BJ (cell line): ENCODE results near the gene NKAIN2. TPM values are rescaled to one million over a fixed set of nuclear protein-coding genes. Genes with fewer than 3 reads are reported as not detected.

Experiments
- CTCF ChIA-PET: fragments of 350-600 bp; formaldehyde crosslinking; extraction: SDS; loops from one replicate; lab custom pipeline; 2021; ENCODE audit warnings: antibody characterized with exemption, inconsistent platforms; lab: Yijun Ruan, JAX
- POLR2A ChIA-PET: fragments of 300-600 bp; sonication (Branson Sonifier 250); formaldehyde crosslinking; extraction: SDS; loops from one replicate; lab custom pipeline; 2021; ENCODE audit warnings: antibody characterized with exemption; lab: Charles Lee
- DNase-seq: peaks from one replicate; pipeline ENCODE4 v3.0.0-alpha.2; 2011; ENCODE audit warnings: low read depth
- H3K27me3 ChIP-seq: 2 replicates; pipeline ENCODE4 v1.6.0; 2011; ENCODE audit warnings: low read length; ENCODE audit not compliant: control insufficient read depth, insufficient read depth
- H3K36me3 ChIP-seq: 2 replicates; pipeline ENCODE4 v1.5.1; 2011; ENCODE audit warnings: low read length; ENCODE audit not compliant: control insufficient read depth, insufficient read depth
- H3K4me3 ChIP-seq: 2 replicates; pipeline ENCODE4 v1.5.1; 2011; ENCODE audit warnings: low read depth, mild to moderate bottlenecking, control low read depth, low read length
- CTCF ChIP-seq: IDR thresholded peaks from 2 replicates; pipeline ENCODE4 v1.5.1; 2011; ENCODE audit warnings: low read depth, mild to moderate bottlenecking, control low read depth, inconsistent platforms, low read length, moderate library complexity; ENCODE audit not compliant: insufficient read depth
- polyA plus RNA-seq: library from polyadenylated mRNA; depleted of rRNA; stranded (reverse); fragments of >200 nt; gene quantifications from 2 replicates; pipeline ENCODE4 v1.2.3, GENCODE V29; 2011

NKAIN2 gene
- polyA plus RNA-seq, 1 experiment = not detected

- no peak for TF ChIP-seq CTCF
- DNase-seq = no peak
- H3K27me3 ChIP-seq = no peaks in the 10 kb centered on the region
- ChIA-PET POLR2A (no interaction called here), CTCF (interaction anchor here (1.2 kb wide), 1 partner anchor 28 kb away, joined by 4 read pairs; no protein-coding TSS in a partner anchor)
- H3K4me3 ChIP-seq = no peak overlapping the region
- no peaks in the 10 kb centered on the region for H3K36me3 ChIP-seq
These were observed 26.5 kb downstream of the NKAIN2 start for GRCh38 chr6:123830120-123830519.

- Histone ChIP-seq H3K4me3 (no peak overlapping the region), H3K36me3 (no peaks in the 10 kb centered on the region), H3K27me3 (no peaks in the 10 kb centered on the region)
- ChIA-PET CTCF (no interaction called here), POLR2A (no interaction called here)
- TF ChIP-seq CTCF = no peak
- DNase-seq = no peak
These were observed 35.0 kb downstream of the NKAIN2 start for GRCh38 chr6:123838505-123839234.

- CTCF ChIA-PET = no interaction called here
These were observed 37.6 kb downstream of the NKAIN2 start for GRCh38 chr6:123841067-123841896.

GRCh38 chr6:123844011-123844410, 40.3 kb downstream of the NKAIN2 start:
- ChIA-PET CTCF (no interaction called here), POLR2A (no interaction called here)
- no peak for TF ChIP-seq CTCF
- no peak for DNase-seq
- no peaks in the 10 kb centered on the region for H3K36me3 ChIP-seq
- no peak overlapping the region for H3K4me3 ChIP-seq
- no peaks in the 10 kb centered on the region for H3K27me3 ChIP-seq

More at GRCh38 chr6:123841067-123841896, 37.6 kb downstream of the NKAIN2 start:
- no peak for DNase-seq
- TF ChIP-seq CTCF = no peak
- POLR2A ChIA-PET = no interaction called here
- Histone ChIP-seq H3K36me3 (no peaks in the 10 kb centered on the region), H3K27me3 (no peaks in the 10 kb centered on the region), H3K4me3 (no peak overlapping the region)

GRCh38 chr6:123848347-123848746, 44.7 kb downstream of the NKAIN2 start:
- no peak for TF ChIP-seq CTCF
- DNase-seq = no peak
- no peaks in the 10 kb centered on the region for H3K27me3 ChIP-seq
- CTCF ChIA-PET = no interaction called here
- POLR2A ChIA-PET = no interaction called here
- no peaks in the 10 kb centered on the region for H3K36me3 ChIP-seq
- H3K4me3 ChIP-seq = no peak overlapping the region
